Smooth muscle cell (in vitro differentiated cells): ENCODE measurements around the gene ABLIM1. TPM values are rescaled to one million over a fixed set of nuclear protein-coding genes. Genes with fewer than 3 reads are reported as not detected.

Experiments used
- DNase-seq: peaks from one replicate; lab custom pipeline; 2025; ENCODE audit not compliant: unreplicated experiment; lab: John Stamatoyannopoulos, UW
- H2AFZ ChIP-seq: fragments of 200-600 bp; sonication (generic); 2 replicates; pipeline ENCODE4 v1.6.0; 2016; ENCODE audit warnings: antibody characterized with exemption, low read depth, mild to moderate bottlenecking
- H3F3A ChIP-seq: fragments of 200-600 bp; sonication (generic); 2 replicates; pipeline ENCODE4 v1.6.0; 2017; ENCODE audit warnings: antibody characterized with exemption, low read depth
- H3K27ac ChIP-seq: fragments of 200-600 bp; sonication (generic); 2 replicates; pipeline ENCODE4 v1.5.1; 2016; ENCODE audit warnings: low read depth, mild to moderate bottlenecking
- H3K27me3 ChIP-seq: fragments of 200-600 bp; sonication (generic); 2 replicates; pipeline ENCODE4 v1.6.1; 2016; ENCODE audit warnings: low read depth, mild to moderate bottlenecking
- H3K36me3 ChIP-seq: fragments of 200-600 bp; sonication (generic); 2 replicates; pipeline ENCODE4 v1.5.1; 2016; ENCODE audit warnings: low read depth
- H3K4me1 ChIP-seq: fragments of 200-600 bp; sonication (generic); 2 replicates; pipeline ENCODE4 v1.5.1; 2016; ENCODE audit warnings: low read depth
- H3K4me2 ChIP-seq: fragments of 200-600 bp; sonication (generic); 2 replicates; pipeline ENCODE4 v1.6.0; 2016; ENCODE audit warnings: mild to moderate bottlenecking
- H3K4me3 ChIP-seq: fragments of 200-600 bp; sonication (generic); 2 replicates; pipeline ENCODE4 v1.5.1; 2016; ENCODE audit warnings: mild to moderate bottlenecking
- H3K79me2 ChIP-seq: fragments of 200-600 bp; sonication (generic); 2 replicates; pipeline ENCODE4 v1.6.0; 2016; ENCODE audit warnings: low read depth, mild to moderate bottlenecking
- H3K9ac ChIP-seq: fragments of 200-600 bp; sonication (generic); 2 replicates; pipeline ENCODE4 v1.6.0; 2016; ENCODE audit warnings: low read depth
- H3K9me3 ChIP-seq: fragments of 200-600 bp; sonication (generic); replicated peaks from 2 replicates; pipeline ENCODE4 v1.5.1; 2016; ENCODE audit warnings: low read depth
- H4K20me1 ChIP-seq: fragments of 200-600 bp; sonication (generic); 2 replicates; pipeline ENCODE4 v1.6.0; 2016; ENCODE audit warnings: low read depth
- WGBS: methylation state at CpG from one replicate; pipeline ENCODE4 v1.1.7; 2016; ENCODE audit warnings: low lambda C conversion rate; 5-methylcytosine and 5-hydroxymethylcytosine counted together
- polyA plus RNA-seq: library from polyadenylated mRNA; unstranded; fragments of >200 nt; fragmentation: Nextera tagmentation; extraction: Ambion mirVana; gene quantifications from 2 replicates; pipeline ENCODE4 v1.2.1, GENCODE V29; 2016
- total RNA-seq: library from RNA; depleted of rRNA; stranded (reverse); fragments of >200 nt; gene quantifications from 2 replicates; pipeline ENCODE4 v1.2.3, GENCODE V29; 2014
- TF ChIP-seq, protein P1 (sequence below): fragments of 200-600 bp; sonication (generic); IDR thresholded peaks from 2 replicates; pipeline ENCODE4 v1.5.1; 2017; ENCODE audit warnings: borderline replicate concordance, mild to moderate bottlenecking, antibody characterized with exemption; ENCODE audit not compliant: insufficient read depth, poor library complexity, severe bottlenecking

ABLIM1 gene
- total and polyA plus RNA-seq, 2 experiments from 2014 or later, result 1.6 to 17.6 TPM

DNA sequence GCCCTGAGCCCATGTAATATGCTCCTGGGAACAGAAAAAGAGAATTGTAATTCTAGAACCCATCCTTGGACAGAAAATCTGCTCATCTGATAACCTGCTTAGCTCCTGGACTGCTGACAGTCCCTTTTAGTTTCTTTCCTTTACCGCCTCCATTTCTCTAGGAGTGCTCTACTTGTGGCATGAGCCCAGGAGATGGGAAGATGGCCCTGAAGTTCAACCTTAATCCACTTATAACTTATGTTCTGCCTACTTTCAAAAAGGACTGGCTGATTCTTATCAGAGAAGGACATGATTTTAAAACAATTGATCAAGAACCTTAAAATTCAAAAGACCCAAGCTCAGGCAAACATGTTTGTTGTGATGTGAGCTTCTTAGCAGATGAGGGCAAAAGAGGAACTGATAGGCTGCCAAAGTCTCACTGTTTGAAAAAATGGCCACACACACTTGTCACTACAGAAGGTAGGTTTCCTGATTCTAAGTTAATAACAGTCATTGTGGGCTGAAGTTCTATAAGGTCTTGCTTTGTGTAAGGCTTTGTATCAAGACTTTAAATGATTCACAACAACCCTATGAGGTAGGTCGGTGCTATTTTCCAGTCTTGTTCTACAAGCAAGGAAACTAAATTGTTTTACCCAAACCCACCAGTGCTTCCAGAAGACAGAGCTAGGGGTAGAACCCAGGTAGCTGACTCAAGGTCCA is 159.5 kb downstream of the ABLIM1 start:
- no peaks in the 10 kb centered on the region for H3K79me2 ChIP-seq
- no peak overlapping the region for H3K9ac ChIP-seq
- H2AFZ ChIP-seq, result no peak overlapping the region
- no peak overlapping the region for H3K4me3 ChIP-seq
- H3K4me1 ChIP-seq, result no peaks in the 10 kb centered on the region
- H3K36me3 ChIP-seq, result no peaks in the 10 kb centered on the region
- H3K9me3 ChIP-seq, result no peaks in the 10 kb centered on the region
- H3K4me2 ChIP-seq, result no peak overlapping the region
- H3F3A ChIP-seq, result no peaks in the 10 kb centered on the region
- no peaks in the 10 kb centered on the region for H3K27me3 ChIP-seq
- DNase-seq, result no peak
- WGBS, result 100% methylated on average over 2 of the region's 2 CpGs
- no peak overlapping the region for H3K27ac ChIP-seq
- no peaks in the 10 kb centered on the region for H4K20me1 ChIP-seq
- TF ChIP-seq, protein P1, sequence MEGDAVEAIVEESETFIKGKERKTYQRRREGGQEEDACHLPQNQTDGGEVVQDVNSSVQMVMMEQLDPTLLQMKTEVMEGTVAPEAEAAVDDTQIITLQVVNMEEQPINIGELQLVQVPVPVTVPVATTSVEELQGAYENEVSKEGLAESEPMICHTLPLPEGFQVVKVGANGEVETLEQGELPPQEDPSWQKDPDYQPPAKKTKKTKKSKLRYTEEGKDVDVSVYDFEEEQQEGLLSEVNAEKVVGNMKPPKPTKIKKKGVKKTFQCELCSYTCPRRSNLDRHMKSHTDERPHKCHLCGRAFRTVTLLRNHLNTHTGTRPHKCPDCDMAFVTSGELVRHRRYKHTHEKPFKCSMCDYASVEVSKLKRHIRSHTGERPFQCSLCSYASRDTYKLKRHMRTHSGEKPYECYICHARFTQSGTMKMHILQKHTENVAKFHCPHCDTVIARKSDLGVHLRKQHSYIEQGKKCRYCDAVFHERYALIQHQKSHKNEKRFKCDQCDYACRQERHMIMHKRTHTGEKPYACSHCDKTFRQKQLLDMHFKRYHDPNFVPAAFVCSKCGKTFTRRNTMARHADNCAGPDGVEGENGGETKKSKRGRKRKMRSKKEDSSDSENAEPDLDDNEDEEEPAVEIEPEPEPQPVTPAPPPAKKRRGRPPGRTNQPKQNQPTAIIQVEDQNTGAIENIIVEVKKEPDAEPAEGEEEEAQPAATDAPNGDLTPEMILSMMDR, result no peak

DNA sequence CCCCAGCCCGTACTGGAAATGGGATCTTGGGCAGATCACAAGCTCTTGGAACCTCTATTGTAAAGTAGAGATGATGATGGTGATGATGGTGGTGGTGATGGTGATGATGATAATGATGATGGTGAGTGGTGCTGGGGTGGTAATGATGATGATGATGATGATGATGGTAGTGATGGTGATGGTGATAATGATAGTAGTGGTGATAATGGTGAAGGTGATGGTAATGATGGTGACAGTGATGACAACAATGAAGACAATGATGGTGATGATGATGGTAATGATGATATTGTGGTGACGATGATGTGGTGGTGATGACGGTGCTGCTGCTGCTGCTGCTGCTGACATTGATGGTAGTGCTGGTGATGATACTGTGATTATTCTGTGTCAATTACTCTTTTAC is 162.8 kb downstream of the ABLIM1 start:
- 93% methylated on average over 3 of the region's 3 CpGs for WGBS
- H3K36me3 ChIP-seq, result no peaks in the 10 kb centered on the region
- no peak overlapping the region for H3K9ac ChIP-seq
- H4K20me1 ChIP-seq, result no peaks in the 10 kb centered on the region
- H3K27me3 ChIP-seq, result no peaks in the 10 kb centered on the region
- H3F3A ChIP-seq, result no peaks in the 10 kb centered on the region
- TF ChIP-seq, protein P1, result no peak
- no peak overlapping the region for H3K4me3 ChIP-seq
- H3K4me2 ChIP-seq, result no peak overlapping the region
- H2AFZ ChIP-seq, result no peak overlapping the region
- H3K4me1 ChIP-seq, result peaks cover under 1% of the 10 kb centered on the region
- no peaks in the 10 kb centered on the region for H3K79me2 ChIP-seq
- no peak for DNase-seq
- no peak overlapping the region for H3K27ac ChIP-seq
- no peaks in the 10 kb centered on the region for H3K9me3 ChIP-seq

DNA sequence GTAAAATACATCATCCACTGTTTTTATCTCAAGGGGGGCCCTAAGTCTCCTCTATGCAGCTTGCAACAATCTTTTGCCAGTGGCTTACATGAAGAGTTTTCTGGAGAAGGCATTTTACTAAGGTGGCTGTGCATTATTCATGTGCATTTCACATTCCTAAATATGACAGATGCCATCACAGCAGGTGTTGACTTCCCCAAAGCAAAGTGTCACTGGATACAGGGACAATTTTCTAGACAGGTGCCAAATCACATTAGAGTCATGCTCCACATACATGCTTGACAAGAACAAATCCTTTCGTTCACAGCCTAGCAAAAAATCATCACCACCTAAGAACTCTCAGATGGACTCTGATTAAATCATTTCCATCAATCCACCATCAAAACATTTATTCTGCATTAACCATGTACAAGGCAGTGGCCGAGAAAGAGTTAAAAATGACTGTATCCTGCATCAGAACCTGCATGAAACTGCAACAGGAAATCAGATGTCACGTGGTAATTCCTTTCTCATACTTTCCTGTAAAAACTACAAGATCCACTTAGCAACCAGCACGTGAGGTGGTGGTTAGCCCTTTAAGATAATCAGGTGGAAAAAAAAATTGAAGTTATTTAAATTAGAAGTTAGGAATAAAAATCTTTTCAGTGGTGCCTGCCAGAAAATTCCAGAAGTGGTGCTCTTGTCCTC is 165.6 kb downstream of the ABLIM1 start:
- Histone ChIP-seq H3K27me3 (no peaks in the 10 kb centered on the region), H3K4me2 (no peak overlapping the region), H3F3A (no peaks in the 10 kb centered on the region), H3K9ac (no peak overlapping the region), H3K4me3 (no peak overlapping the region), H3K79me2 (no peaks in the 10 kb centered on the region), H3K4me1 (peaks cover 12% of the 10 kb centered on the region), H3K36me3 (no peaks in the 10 kb centered on the region), H4K20me1 (no peaks in the 10 kb centered on the region), H3K27ac (no peak overlapping the region), H2AFZ (no peak overlapping the region), H3K9me3 (no peaks in the 10 kb centered on the region)
- WGBS, result 76% methylated on average over 4 of the region's 4 CpGs
- DNase-seq, result no peak
- TF ChIP-seq, protein P1, result no peak
